H9 (cell line): ENCODE results near the gene FASTKD1. TPM values are rescaled to one million over a fixed set of nuclear protein-coding genes. Genes with fewer than 3 reads are reported as not detected.

ENCODE experiments used
- DNase-seq: peaks from one replicate; pipeline ENCODE4 v3.0.0-alpha.2; 2017
- H2AFZ ChIP-seq: one replicate; pipeline ENCODE4 v1.6.1; 2013; ENCODE audit warnings: mild to moderate bottlenecking, low read length, control low read depth, moderate library complexity
- H2AK5ac ChIP-seq: 2 replicates; pipeline ENCODE4 v1.6.1; 2013; ENCODE audit warnings: low read length, control low read depth, mixed read lengths; ENCODE audit not compliant: insufficient read length
- H2BK120ac ChIP-seq: one replicate; pipeline ENCODE4 v1.6.1; 2013; ENCODE audit warnings: low read depth, mild to moderate bottlenecking, low read length, control low read depth, inconsistent platforms; ENCODE audit not compliant: poor library complexity, severe bottlenecking
- H2BK12ac ChIP-seq: 2 replicates; pipeline ENCODE4 v1.6.1; 2013; ENCODE audit warnings: low read length, control low read depth, mixed read lengths, low read depth; ENCODE audit not compliant: insufficient read length
- H2BK15ac ChIP-seq: 2 replicates; pipeline ENCODE4 v1.6.1; 2013; ENCODE audit warnings: low read depth, low read length, control low read depth
- H2BK20ac ChIP-seq: one replicate; pipeline ENCODE4 v1.6.1; 2013; ENCODE audit warnings: low read depth, mild to moderate bottlenecking, low read length, control low read depth, inconsistent platforms; ENCODE audit not compliant: poor library complexity, severe bottlenecking
- H2BK5ac ChIP-seq: 2 replicates; pipeline ENCODE4 v1.6.1; 2013; ENCODE audit warnings: low read length, control low read depth, mixed read lengths; ENCODE audit not compliant: insufficient read length
- H3K14ac ChIP-seq: 2 replicates; pipeline ENCODE4 v1.6.1; 2013; ENCODE audit warnings: low read length, control low read depth; ENCODE audit not compliant: insufficient read depth
- H3K18ac ChIP-seq: 2 replicates; pipeline ENCODE4 v1.6.1; 2013; ENCODE audit warnings: low read depth, mild to moderate bottlenecking, mixed read lengths, low read length, control low read depth; ENCODE audit not compliant: insufficient read length
- H3K23ac ChIP-seq: 2 replicates; pipeline ENCODE4 v1.6.1; 2013; ENCODE audit warnings: low read length, control low read depth, mixed read lengths, low read depth; ENCODE audit not compliant: insufficient read length
- H3K23me2 ChIP-seq: 2 replicates; pipeline ENCODE4 v1.6.1; 2013; ENCODE audit warnings: low read depth, mild to moderate bottlenecking, mixed read lengths, low read length, control low read depth; ENCODE audit not compliant: insufficient read length, poor library complexity, severe bottlenecking
- H3K27ac ChIP-seq: 2 replicates; pipeline ENCODE4 v1.5.1; 2013; ENCODE audit warnings: low read length, control low read depth, mixed read lengths, low read depth; ENCODE audit not compliant: insufficient read length
- H3K27me3 ChIP-seq: 2 replicates; pipeline ENCODE4 v1.6.1; 2013; ENCODE audit warnings: low read length, control low read depth, inconsistent platforms; ENCODE audit not compliant: insufficient read depth
- H3K4ac ChIP-seq: 2 replicates; pipeline ENCODE4 v1.6.1; 2013; ENCODE audit warnings: low read depth, mild to moderate bottlenecking, control low read depth, inconsistent platforms, low read length, moderate library complexity
- H3K4me1 ChIP-seq: 2 replicates; pipeline ENCODE4 v1.6.1; 2013; ENCODE audit warnings: low read length, control low read depth, inconsistent platforms; ENCODE audit not compliant: insufficient read depth
- H3K4me2 ChIP-seq: 2 replicates; pipeline ENCODE4 v1.6.1; 2013; ENCODE audit warnings: low read length, control low read depth, mixed read lengths; ENCODE audit not compliant: insufficient read length, insufficient read depth
- H3K56ac ChIP-seq: 2 replicates; pipeline ENCODE4 v1.6.1; 2013; ENCODE audit warnings: low read depth, mild to moderate bottlenecking, mixed read lengths, low read length, control low read depth; ENCODE audit not compliant: insufficient read length
- H3K79me1 ChIP-seq: 2 replicates; pipeline ENCODE4 v1.6.1; 2013; ENCODE audit warnings: low read depth, mild to moderate bottlenecking, moderate library complexity, low read length, control low read depth, inconsistent platforms; ENCODE audit not compliant: insufficient read depth, poor library complexity, severe bottlenecking
- H3K79me2 ChIP-seq: 2 replicates; pipeline ENCODE4 v1.6.1; 2013; ENCODE audit warnings: low read length, control low read depth, inconsistent platforms; ENCODE audit not compliant: insufficient read depth
- H3K9ac ChIP-seq: 2 replicates; pipeline ENCODE4 v1.6.1; 2013; ENCODE audit warnings: low read length, control low read depth, mixed read lengths; ENCODE audit not compliant: insufficient read length; ENCODE audit errors: extremely low read depth
- H3K9me3 ChIP-seq: one replicate; pipeline ENCODE4 v1.6.1; 2013; ENCODE audit warnings: low read depth, low read length, inconsistent platforms; ENCODE audit not compliant: control insufficient read depth
- H3T11ph ChIP-seq: one replicate; pipeline ENCODE4 v1.6.1; 2013; ENCODE audit warnings: mild to moderate bottlenecking, low read length, control low read depth, inconsistent platforms
- H4K20me1 ChIP-seq: one replicate; pipeline ENCODE4 v1.6.1; 2013; ENCODE audit not compliant: control insufficient read depth, insufficient read length, insufficient read depth
- H4K5ac ChIP-seq: 2 replicates; pipeline ENCODE4 v1.6.1; 2013; ENCODE audit warnings: low read depth, mild to moderate bottlenecking, mixed read lengths, low read length, control low read depth; ENCODE audit not compliant: insufficient read length
- H4K8ac ChIP-seq: replicated peaks from 2 replicates; pipeline ENCODE4 v1.6.1; 2013; ENCODE audit warnings: low read length, control low read depth, mixed read lengths, low read depth; ENCODE audit not compliant: insufficient read length
- H4K91ac ChIP-seq: 2 replicates; pipeline ENCODE4 v1.6.1; 2013; ENCODE audit warnings: low read depth, mild to moderate bottlenecking, moderate library complexity, mixed read lengths, low read length, control low read depth; ENCODE audit not compliant: insufficient read length
- H3K27ac Mint-ChIP-seq, 3 experiments: 2 replicates in 2 of 3; 3 replicates in 1 of 3; pipeline ENCODE4 v1.8.0; 2020 to 2021; ENCODE audit warnings: mixed read lengths in 3 of 3, mild to moderate bottlenecking in 1 of 3, moderate library complexity in 1 of 3
- H3K27me3 Mint-ChIP-seq: 2 replicates; pipeline ENCODE4 v1.8.0; 2021; ENCODE audit warnings: low read depth, mild to moderate bottlenecking, moderate library complexity, mixed read lengths
- H3K36me3 Mint-ChIP-seq, 3 experiments: 2 replicates in 2 of 3; 3 replicates in 1 of 3; pipeline ENCODE4 v1.8.0; 2020 to 2021; ENCODE audit warnings: low read depth in 3 of 3, mixed read lengths in 3 of 3; ENCODE audit not compliant: insufficient read depth in 1 of 3
- H3K4me1 Mint-ChIP-seq, 2 experiments: 2 replicates each; pipeline ENCODE4 v1.8.0; 2020; ENCODE audit warnings: mixed read lengths in 2 of 2
- H3K4me3 Mint-ChIP-seq, 2 experiments: 2 replicates in 1 of 2; 3 replicates in 1 of 2; pipeline ENCODE4 v1.8.0; 2020 to 2021; ENCODE audit warnings: mild to moderate bottlenecking in 2 of 2, mixed read lengths in 2 of 2, moderate library complexity in 1 of 2
- H3K9me3 Mint-ChIP-seq, 2 experiments: 2 replicates in 1 of 2; 3 replicates in 1 of 2; pipeline ENCODE4 v1.8.0; 2020; ENCODE audit warnings: mild to moderate bottlenecking in 2 of 2, mixed read lengths in 2 of 2, moderate library complexity in 1 of 2
- CTCF ChIP-seq: fragments of 200-600 bp; sonication (generic); conservative IDR thresholded peaks from 3 replicates; pipeline ENCODE4 v1.8.0; 2021; ENCODE audit warnings: antibody characterized with exemption, mild to moderate bottlenecking
- WGBS: extraction: QIAGEN DNeasy Blood & Tissue Kit; methylation state at CpG from one replicate; pipeline ENCODE4 v1.1.7; 2013; ENCODE audit warnings: missing lambda C conversion rate, low lambda C conversion rate, mixed read lengths; ENCODE audit not compliant: insufficient read length; ENCODE audit errors: extremely low coverage; 5-methylcytosine and 5-hydroxymethylcytosine counted together
- total RNA-seq: library from RNA; stranded (reverse); gene quantifications from 2 replicates; pipeline ENCODE4 v1.2.1, GENCODE V29; 2021

FASTKD1 gene
- total RNA-seq, 1 experiment from 2014 or later: 47.6 TPM

GRCh38 chr2:169509298-169509885 is 64.3 kb downstream of the FASTKD1 start, which contains the start of gene KLHL41:
TSS of gene KLHL41 (plus strand) at chr2:169509702. CDS start at chr2:169509779, 77 bp downstream.
- peaks cover 10 to 14% of the 10 kb centered on the region in 2 experiments for H3K4me1 Mint-ChIP-seq
- Histone ChIP-seq H2BK120ac (no peak within 1 kb of the TSS), H2BK15ac (no peak within 1 kb of the TSS), H3K56ac (no peak within 1 kb of the TSS), H2BK12ac (no peak within 1 kb of the TSS), H3K79me2 (no peaks in the 10 kb centered on the region), H3K18ac (no peak within 1 kb of the TSS), H3K23ac (no peak within 1 kb of the TSS), H3K4ac (no peak within 1 kb of the TSS), H4K8ac (no peak within 1 kb of the TSS), H3K27ac (no peak within 1 kb of the TSS), H2BK5ac (no peak within 1 kb of the TSS), H4K20me1 (no peaks in the 10 kb centered on the region), H4K5ac (no peak within 1 kb of the TSS), H3K23me2 (no peaks in the 10 kb centered on the region), H2AK5ac (no peak within 1 kb of the TSS), H3T11ph (no peak within 1 kb of the TSS), H3K9ac (no peak within 1 kb of the TSS), H4K91ac (no peak within 1 kb of the TSS), H3K27me3 (no peaks in the 10 kb centered on the region), H3K4me2 (no peak within 1 kb of the TSS), H2BK20ac (no peak within 1 kb of the TSS), H3K79me1 (no peaks in the 10 kb centered on the region), H3K4me1 (no peaks in the 10 kb centered on the region), H3K14ac (no peak within 1 kb of the TSS), H2AFZ (no peak within 1 kb of the TSS), H3K9me3 (no peaks in the 10 kb centered on the region)
- no peak within 1 kb of the TSS for H3K27ac Mint-ChIP-seq
- no peak within 1 kb of the TSS for H3K4me3 Mint-ChIP-seq
- H3K36me3 Mint-ChIP-seq: peaks cover 0 to 11% (median 1%) of the 10 kb centered on the region in 3 experiments; a peak in 2 of 7 replicates
- no CpG with 5 or more reads among the region's 4 CpGs for WGBS
- DNase-seq: no peak
- no peaks in the 10 kb centered on the region; the same call in 1 of the 2 replicates for H3K27me3 Mint-ChIP-seq
- TF ChIP-seq CTCF: no peak
- peaks cover 5 to 11% of the 10 kb centered on the region in 2 experiments; a peak in 3 of 5 replicates for H3K9me3 Mint-ChIP-seq
